ENCODE measurements around the gene RIPK4. TPM values are rescaled to one million over a fixed set of nuclear protein-coding genes. Genes with fewer than 3 reads are reported as not detected.
A peak's percentile ranks its signal among the peaks of the same experiment; 100 is the strongest.

The RIPK4 gene
- total and polyA plus RNA-seq, 2 of the 13 experiments (the other 11 are each of a cell fraction or from before 2014, with no cell fraction given) = 3.1 to 4.9 TPM

GRCh38 chr21:41768437-41769042 lies 1.7 kb upstream of the RIPK4 start (continued):
- TF ChIP-seq ZBTB37 (CRISPR knock-in tag; IDR thresholded peaks at IDR 0.05) = peak; percentile 85
- TF ChIP-seq DNMT1 (CRISPR knock-in tag; IDR thresholded peaks at IDR 0.05) = no peak
- 0 out of 2 replicates have a peak, but pooled peaks have one; percentile 63 for TF ChIP-seq RNF2 (conservative IDR thresholded peaks at IDR 0.05; ENCODE audit: low read depth)
- TF ChIP-seq ZFP36L2 (CRISPR knock-in tag; IDR thresholded peaks at IDR 0.05) = no peak
- TF ChIP-seq MNT (IDR thresholded peaks at IDR 0.05) = no peak
- TF ChIP-seq ELF3 (CRISPR knock-in tag; IDR thresholded peaks at IDR 0.05) = peak; percentile 75; the same call in 1 of the 2 replicates
- TF ChIP-seq THAP7 (CRISPR knock-in tag; IDR thresholded peaks at IDR 0.05) = no peak
- no peak for TF ChIP-seq RBFOX2 (IDR thresholded peaks at IDR 0.05; ENCODE audit: low read depth, low read length)
- TF ChIP-seq ZNF136 (CRISPR knock-in tag; IDR thresholded peaks at IDR 0.05; ENCODE audit: low read depth) = 0 out of 2 replicates have a peak, but pooled peaks have one; percentile 36
- no peak for TF ChIP-seq ZFP62 (CRISPR knock-in tag; IDR thresholded peaks at IDR 0.05)
- TF ChIP-seq RBM39 (IDR thresholded peaks at IDR 0.05; ENCODE audit: low read depth, low read length, poor library complexity, severe bottlenecking) = no peak
- no peak for TF ChIP-seq ZNF17 (CRISPR knock-in tag; IDR thresholded peaks at IDR 0.05)
- 0 out of 2 replicates have a peak, but pooled peaks have one; percentile 28 for TF ChIP-seq SRF (IDR thresholded peaks at IDR 0.05; ENCODE audit: low read depth, low read length)
- TF ChIP-seq ZNF580 (CRISPR knock-in tag; IDR thresholded peaks at IDR 0.05; ENCODE audit: borderline replicate concordance, low read depth) = no peak
- TF ChIP-seq ZNF292 (CRISPR knock-in tag; IDR thresholded peaks at IDR 0.05; ENCODE audit: borderline replicate concordance, low read depth) = no peak
- no peak for TF ChIP-seq SNAI1 (CRISPR knock-in tag; IDR thresholded peaks at IDR 0.05; ENCODE audit: borderline replicate concordance)
- no peak; the same call in 1 of the 2 replicates for TF ChIP-seq GABPB1 (CRISPR knock-in tag; IDR thresholded peaks at IDR 0.05)
- 0 out of 2 replicates have a peak, but pooled peaks have one; percentile 41 for TF ChIP-seq ZNF740 (CRISPR knock-in tag; IDR thresholded peaks at IDR 0.05)
- TF ChIP-seq FOXO4 (CRISPR knock-in tag; conservative IDR thresholded peaks at IDR 0.05) = no peak
- no peak for TF ChIP-seq ZNF879 (CRISPR knock-in tag; IDR thresholded peaks at IDR 0.05)
- TF ChIP-seq ZNF7 (CRISPR knock-in tag; IDR thresholded peaks at IDR 0.05) = no peak
- no peak for TF ChIP-seq SP4 (CRISPR knock-in tag; IDR thresholded peaks at IDR 0.05)
- peak; percentile 65 for TF ChIP-seq ZNF777 (CRISPR knock-in tag; IDR thresholded peaks at IDR 0.05)
- TF ChIP-seq ZNF546 (CRISPR knock-in tag; conservative IDR thresholded peaks at IDR 0.05) = no peak
- TF ChIP-seq KDM6A (CRISPR knock-in tag; IDR thresholded peaks at IDR 0.05; ENCODE audit: low read depth) = peak; percentile 53
- TF ChIP-seq ZMAT3 (CRISPR knock-in tag; conservative IDR thresholded peaks at IDR 0.05) = 0 out of 2 replicates have a peak, but pooled peaks have one; percentile 24
